AG04449 (cell line): Measurements from ENCODE around the gene MMP21.

Experiments
- CTCF ChIA-PET: fragments of 350-600 bp; formaldehyde crosslinking; extraction: SDS; loops from one replicate; lab custom pipeline; 2021; ENCODE audit warnings: antibody characterized with exemption; lab: Yijun Ruan, JAX
- POLR2A ChIA-PET: fragments of 400-600, 350-600 bp; formaldehyde crosslinking; extraction: SDS; loops from one replicate; lab custom pipeline; 2020; ENCODE audit warnings: antibody characterized with exemption, inconsistent platforms; lab: Yijun Ruan, JAX
- DNase-seq: peaks from one replicate; pipeline ENCODE4 v3.0.0-alpha.2; 2010; ENCODE audit warnings: low read depth, low spot score
- H3K4me3 ChIP-seq: 2 replicates; pipeline ENCODE4 v1.5.1; 2011; ENCODE audit warnings: low read depth, mild to moderate bottlenecking, control low read depth, low read length
- CTCF ChIP-seq: IDR thresholded peaks from one replicate; pipeline ENCODE4 v1.5.1; 2011; ENCODE audit warnings: mild to moderate bottlenecking, moderate library complexity, low read length, control low read depth, inconsistent platforms; ENCODE audit not compliant: insufficient read depth; ENCODE audit errors: missing control alignments

The MMP21 gene

GRCh38 chr10:125739994-125740679, 35.5 kb downstream of the MMP21 start:
- TF ChIP-seq CTCF, result no peak
- DNase-seq, result no peak
- ChIA-PET POLR2A (interaction anchor here (1.1 kb wide), 1 partner anchor 21 kb away, joined by 4 read pairs; the partner anchor contains the start of gene EDRF1), CTCF (interaction anchor here (1.5 kb wide), 1 partner anchor 16 kb away, joined by 5 read pairs; no protein-coding TSS in a partner anchor)
- H3K4me3 ChIP-seq, result no peak overlapping the region

- POLR2A ChIA-PET, result no interaction called here
- CTCF ChIA-PET, result interaction anchor here (0.7 kb wide), 2 partner anchors 11 to 40 kb away, joined by 3 to 4 read pairs; no protein-coding TSS in a partner anchor
- DNase-seq, result no peak
- no peak overlapping the region for H3K4me3 ChIP-seq
- no peak for TF ChIP-seq CTCF
Observed at GRCh38 chr10:125738206-125738605, 37.4 kb downstream of the MMP21 start.

GRCh38 chr10:125734823-125735222, 40.8 kb downstream of the MMP21 start:
- TF ChIP-seq CTCF, result no peak
- DNase-seq, result no peak
- CTCF ChIA-PET, result no interaction called here
- H3K4me3 ChIP-seq, result no peak overlapping the region
- POLR2A ChIA-PET, result no interaction called here

GRCh38 chr10:125734148-125734547, 41.5 kb downstream of the MMP21 start:
- CTCF ChIA-PET, result no interaction called here
- POLR2A ChIA-PET, result no interaction called here
- no peak for DNase-seq
- no peak overlapping the region for H3K4me3 ChIP-seq
- TF ChIP-seq CTCF, result no peak

- H3K4me3 ChIP-seq, result no peak overlapping the region
- DNase-seq, result no peak
- POLR2A ChIA-PET, result no interaction called here
- TF ChIP-seq CTCF, result no peak
- CTCF ChIA-PET, result interaction anchor here (1.0 kb wide), 1 partner anchor 10 kb away, joined by 4 read pairs; no protein-coding TSS in a partner anchor
Observed at GRCh38 chr10:125727436-125727835, 48.2 kb downstream of the MMP21 start.

GRCh38 chr10:125726914-125727313, 48.7 kb downstream of the MMP21 start:
- TF ChIP-seq CTCF, result no peak
- no peak overlapping the region for H3K4me3 ChIP-seq
- no peak for DNase-seq
- ChIA-PET POLR2A (no interaction called here), CTCF (interaction anchor here (1.0 kb wide), 1 partner anchor 11 kb away, joined by 4 read pairs; no protein-coding TSS in a partner anchor)
